ENCODE data around the gene SRBD1.

DNA sequence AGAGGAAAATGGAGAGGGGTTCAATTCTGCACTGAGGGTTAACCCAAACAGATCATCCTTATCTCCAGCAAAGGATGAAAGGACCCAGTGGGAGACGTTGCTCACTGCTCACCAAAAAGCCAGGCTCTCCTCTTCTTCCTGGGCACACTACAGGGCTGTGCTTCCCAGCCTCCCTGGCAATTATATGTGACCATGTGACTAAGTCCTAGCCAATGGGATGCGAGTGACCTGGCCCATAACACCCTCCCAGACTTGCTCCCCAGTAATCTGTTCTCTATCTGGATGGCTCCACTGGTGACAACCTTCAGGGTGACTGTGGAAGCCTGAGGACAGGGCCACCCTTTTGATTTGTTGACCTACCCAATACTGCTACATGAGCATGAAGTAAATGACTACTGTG, 29.5 kb upstream of the SRBD1 start:
- TF ChIP-seq CTCF (IDR thresholded peaks at IDR 0.05; ENCODE audit: low read depth, low read length) (no peak), EZH2phosphoT487 (IDR thresholded peaks at IDR 0.05; ENCODE audit: low read depth) (no peak)

Measured in OCI-LY3 (cell line).